GM19099 (cell line): ENCODE results near the gene HLA-G.

ENCODE experiments used
- POLR2A ChIP-seq: IDR thresholded peaks from 3 replicates; pipeline ENCODE4 v1.6.1; 2011; ENCODE audit warnings: low read depth; ENCODE audit not compliant: insufficient read length; ENCODE audit errors: extremely low read depth

The HLA-G gene

GRCh38 chr6:29827579-29828470, at the start of gene HLA-G:
Gene HLA-G, plus strand, starts transcription at chr6:29827825. Its CDS starts 20 bp downstream, at chr6:29827845.
- no peak for TF ChIP-seq POLR2A

GRCh38 chr6:29789176-29789575, 38.4 kb upstream of the HLA-G start:
- no peak for TF ChIP-seq POLR2A

GRCh38 chr6:29790626-29791025, 37.0 kb upstream of the HLA-G start:
- TF ChIP-seq POLR2A: no peak

GRCh38 chr6:29791162-29791561, 36.5 kb upstream of the HLA-G start:
- TF ChIP-seq POLR2A: no peak

- TF ChIP-seq POLR2A: no peak
These were observed 35.9 kb upstream of the HLA-G start for GRCh38 chr6:29791786-29792122.

- TF ChIP-seq POLR2A: no peak
These were observed 35.2 kb upstream of the HLA-G start for GRCh38 chr6:29792123-29793035.

- TF ChIP-seq POLR2A: no peak
These were observed 34.6 kb upstream of the HLA-G start for GRCh38 chr6:29793036-29793356.

- TF ChIP-seq POLR2A: no peak
These were observed 33.8 kb upstream of the HLA-G start for GRCh38 chr6:29793796-29794195.

GRCh38 chr6:29796026-29796425, 31.6 kb upstream of the HLA-G start:
- TF ChIP-seq POLR2A: no peak

GRCh38 chr6:29797135-29797534, 30.5 kb upstream of the HLA-G start:
- no peak for TF ChIP-seq POLR2A

GRCh38 chr6:29797966-29798365, 29.7 kb upstream of the HLA-G start:
- TF ChIP-seq POLR2A: no peak

- no peak for TF ChIP-seq POLR2A
These were observed 27.4 kb upstream of the HLA-G start for GRCh38 chr6:29800254-29800653.

- TF ChIP-seq POLR2A: no peak
These were observed 21.2 kb upstream of the HLA-G start for GRCh38 chr6:29806387-29806786.

- no peak for TF ChIP-seq POLR2A
These were observed 18.4 kb upstream of the HLA-G start for GRCh38 chr6:29809249-29809648.

- no peak for TF ChIP-seq POLR2A
These were observed 17.3 kb upstream of the HLA-G start for GRCh38 chr6:29810371-29810770.

- no peak for TF ChIP-seq POLR2A
These were observed 16.2 kb upstream of the HLA-G start for GRCh38 chr6:29811377-29811776.
